Keratinocyte (primary cell): Measurements from ENCODE around the gene EPB41L4B. TPM values are rescaled to one million over a fixed set of nuclear protein-coding genes. Genes with fewer than 3 reads are reported as not detected.

Experiments
- DNase-seq: peaks from one replicate; pipeline ENCODE4 v3.0.0-alpha.2; 2011; ENCODE audit warnings: low read depth, missing footprints, low spot score
- FAIRE-seq: peaks from 2 replicates; lab custom pipeline; 2011; peaks lifted over from hg19 to GRCh38; lab: Jason Lieb, UNC
- H2AFZ ChIP-seq: 2 replicates; pipeline ENCODE4 v1.6.0; 2012; ENCODE audit warnings: low read length, control low read depth, inconsistent platforms; ENCODE audit not compliant: control insufficient read depth
- H3K27ac ChIP-seq: 2 replicates; pipeline ENCODE4 v1.5.1; 2011; ENCODE audit warnings: low read length; ENCODE audit not compliant: control insufficient read depth, insufficient read depth
- H3K27me3 ChIP-seq: 3 replicates; pipeline ENCODE4 v1.6.0; 2011; ENCODE audit warnings: low read length; ENCODE audit not compliant: control insufficient read depth, insufficient read depth; ENCODE audit errors: extremely low read depth
- H3K36me3 ChIP-seq, 2 experiments: 2 replicates in 1 of 2; 3 replicates in 1 of 2; pipeline ENCODE4 v1.5.1; 2011; ENCODE audit warnings: low read length in 2 of 2, mild to moderate bottlenecking in 1 of 2; ENCODE audit not compliant: control insufficient read depth in 2 of 2, insufficient read depth in 2 of 2; ENCODE audit errors: extremely low read depth in 1 of 2
- H3K4me1 ChIP-seq: 3 replicates; pipeline ENCODE4 v1.5.1; 2011; ENCODE audit warnings: low read length; ENCODE audit not compliant: control insufficient read depth, insufficient read depth; ENCODE audit errors: extremely low read depth
- H3K4me2 ChIP-seq: 3 replicates; pipeline ENCODE4 v1.6.0; 2011; ENCODE audit warnings: low read depth, low read length; ENCODE audit not compliant: control insufficient read depth, insufficient read depth; ENCODE audit errors: extremely low read depth
- H3K4me3 ChIP-seq, 3 experiments: fragments of 200-600 bp in 1 of 3; sonication (generic) in 1 of 3; 2 replicates in 2 of 3; 3 replicates in 1 of 3; pipeline ENCODE4 v1.5.1; 2011 to 2016; ENCODE audit warnings: low read length in 3 of 3, mild to moderate bottlenecking in 3 of 3, control low read depth in 2 of 3, inconsistent platforms in 1 of 3, low read depth in 1 of 3, mixed read lengths in 1 of 3, mixed run types in 1 of 3, moderate library complexity in 1 of 3; ENCODE audit not compliant: control insufficient read depth in 2 of 3, insufficient read depth in 2 of 3; ENCODE audit errors: extremely low read depth in 1 of 3
- H3K79me2 ChIP-seq: 2 replicates; pipeline ENCODE4 v1.6.0; 2012; ENCODE audit warnings: low read length; ENCODE audit not compliant: control insufficient read depth, insufficient read depth
- H3K9ac ChIP-seq: 3 replicates; pipeline ENCODE4 v1.6.0; 2011; ENCODE audit warnings: low read length; ENCODE audit not compliant: control insufficient read depth, insufficient read depth; ENCODE audit errors: extremely low read depth
- H3K9me1 ChIP-seq: 3 replicates; pipeline ENCODE4 v1.6.0; 2011; ENCODE audit warnings: low read length; ENCODE audit not compliant: control insufficient read depth, insufficient read depth; ENCODE audit errors: extremely low read depth
- H3K9me3 ChIP-seq: 2 replicates; pipeline ENCODE4 v1.5.1; 2012; ENCODE audit warnings: low read depth, low read length; ENCODE audit not compliant: control insufficient read depth
- H4K20me1 ChIP-seq: 3 replicates; pipeline ENCODE4 v1.6.0; 2011; ENCODE audit warnings: low read length; ENCODE audit not compliant: control insufficient read depth, insufficient read depth; ENCODE audit errors: extremely low read depth
- EZH2 ChIP-seq: IDR thresholded peaks from one replicate; pipeline ENCODE4 v1.6.1; 2012; ENCODE audit warnings: inconsistent platforms, mild to moderate bottlenecking, low read length, moderate library complexity
- dilution Hi-C: fragments of 300-500 bp; cut with MboI; formaldehyde crosslinking; loops from one replicate; pipeline ENCODE4 v1.7.0; 2020; ENCODE audit warnings: low sequenced_read_pairs; ENCODE audit not compliant: extremely low pct_ligation_motif_present
- polyA plus RNA-seq, 5 experiments: library from polyadenylated mRNA; depleted of rRNA in 3 of 5; stranded (reverse) in 3 of 5; stranded (forward) in 1 of 5; unstranded in 1 of 5; fragments of >200 nt; gene quantifications; 1 replicate in 1 of 5; 2 replicates in 3 of 5; 3 replicates in 1 of 5; pipeline versions ENCODE4 v1.2.1 to v1.2.3, GENCODE V29; 2011 to 2012; ENCODE audit warnings: missing spikeins in 2 of 5, low read depth in 1 of 5, low replicate concordance in 1 of 5
- TF ChIP-seq, protein P1 (sequence below), 3 experiments: IDR thresholded peaks in 1 of 3; conservative IDR thresholded peaks in 1 of 3; optimal IDR thresholded peaks in 1 of 3; 2 replicates in 2 of 3; 3 replicates in 1 of 3; pipeline versions ENCODE3 to v1.5.1; 2011; ENCODE audit warnings: low read length in 3 of 3, mild to moderate bottlenecking in 3 of 3, moderate library complexity in 2 of 3, control low read depth in 1 of 3, inconsistent platforms in 1 of 3; ENCODE audit not compliant: insufficient read depth in 2 of 3; ENCODE audit errors: extremely low read depth in 1 of 3

EPB41L4B gene
- polyA plus RNA-seq, 1 donor (not counting 4 experiments of a cell fraction or from before 2014, with no cell fraction given): 13.7 TPM

DNA sequence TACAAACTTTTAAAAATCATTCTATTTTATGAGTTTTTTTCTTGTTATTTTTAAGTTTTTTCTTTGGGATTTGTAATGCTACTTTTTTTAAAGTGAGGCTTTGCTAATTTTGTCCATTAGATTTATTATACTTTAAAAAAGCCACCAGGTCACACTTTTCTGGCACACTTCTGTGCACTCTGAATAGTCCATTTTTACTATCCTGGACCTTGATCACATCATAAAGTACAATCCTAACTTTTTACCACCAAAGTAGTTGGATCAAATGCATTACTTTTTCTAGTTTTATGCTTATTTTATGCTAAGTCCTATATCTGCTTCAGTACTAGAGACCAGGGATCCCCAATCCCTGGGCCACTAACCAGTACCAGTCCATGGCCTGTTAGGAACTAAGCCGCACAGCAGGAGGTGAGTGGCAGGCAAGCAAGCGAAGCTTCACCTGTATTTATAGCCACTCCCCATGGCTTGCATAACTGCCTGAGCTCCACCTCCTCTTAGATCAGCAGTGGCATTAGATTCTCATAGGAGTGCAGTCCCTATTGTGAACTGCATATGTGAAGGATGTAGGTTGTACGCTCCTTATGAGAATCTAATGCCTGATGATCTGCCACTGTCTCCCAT, 169.8 kb downstream of the EPB41L4B start:
- Histone ChIP-seq H3K9ac (no peak overlapping the region), H3K36me3 (no peaks in the 10 kb centered on the region), H3K9me3 (no peaks in the 10 kb centered on the region), H3K27me3 (no peaks in the 10 kb centered on the region), H2AFZ (no peak overlapping the region), H3K9me1 (no peaks in the 10 kb centered on the region), H4K20me1 (no peaks in the 10 kb centered on the region), H3K79me2 (no peaks in the 10 kb centered on the region), H3K27ac (no peak overlapping the region), H3K4me1 (no peaks in the 10 kb centered on the region), H3K4me3 (no peak overlapping the region), H3K4me2 (no peak overlapping the region)
- no peak for TF ChIP-seq EZH2
- TF ChIP-seq, protein P1, sequence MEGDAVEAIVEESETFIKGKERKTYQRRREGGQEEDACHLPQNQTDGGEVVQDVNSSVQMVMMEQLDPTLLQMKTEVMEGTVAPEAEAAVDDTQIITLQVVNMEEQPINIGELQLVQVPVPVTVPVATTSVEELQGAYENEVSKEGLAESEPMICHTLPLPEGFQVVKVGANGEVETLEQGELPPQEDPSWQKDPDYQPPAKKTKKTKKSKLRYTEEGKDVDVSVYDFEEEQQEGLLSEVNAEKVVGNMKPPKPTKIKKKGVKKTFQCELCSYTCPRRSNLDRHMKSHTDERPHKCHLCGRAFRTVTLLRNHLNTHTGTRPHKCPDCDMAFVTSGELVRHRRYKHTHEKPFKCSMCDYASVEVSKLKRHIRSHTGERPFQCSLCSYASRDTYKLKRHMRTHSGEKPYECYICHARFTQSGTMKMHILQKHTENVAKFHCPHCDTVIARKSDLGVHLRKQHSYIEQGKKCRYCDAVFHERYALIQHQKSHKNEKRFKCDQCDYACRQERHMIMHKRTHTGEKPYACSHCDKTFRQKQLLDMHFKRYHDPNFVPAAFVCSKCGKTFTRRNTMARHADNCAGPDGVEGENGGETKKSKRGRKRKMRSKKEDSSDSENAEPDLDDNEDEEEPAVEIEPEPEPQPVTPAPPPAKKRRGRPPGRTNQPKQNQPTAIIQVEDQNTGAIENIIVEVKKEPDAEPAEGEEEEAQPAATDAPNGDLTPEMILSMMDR (optimal IDR thresholded peaks at IDR 0.05 in 1 of 3, IDR thresholded peaks at IDR 0.05 in 1 of 3, conservative IDR thresholded peaks at IDR 0.05 in 1 of 3; ENCODE audit: extremely low read depth in 1 of 3, insufficient read depth in 2 of 3, low read length in 3 of 3): no peak
- DNase-seq (no peak), FAIRE-seq (no peak)
- dilution Hi-C loops: no loop called here

- H3K27me3 ChIP-seq: no peaks in the 10 kb centered on the region
- H3K9ac ChIP-seq: no peak overlapping the region
- no peak overlapping the region for H3K4me3 ChIP-seq
- no peaks in the 10 kb centered on the region for H4K20me1 ChIP-seq
- DNase-seq (no peak), FAIRE-seq (no peak)
- no peak overlapping the region for H3K27ac ChIP-seq
- H3K4me2 ChIP-seq: no peak overlapping the region
- H3K79me2 ChIP-seq: no peaks in the 10 kb centered on the region
- H3K9me1 ChIP-seq: no peaks in the 10 kb centered on the region
- no peaks in the 10 kb centered on the region for H3K36me3 ChIP-seq
- dilution Hi-C loops: no loop called here
- H3K9me3 ChIP-seq: no peaks in the 10 kb centered on the region
- TF ChIP-seq, protein P1 (optimal IDR thresholded peaks at IDR 0.05 in 1 of 3, IDR thresholded peaks at IDR 0.05 in 1 of 3, conservative IDR thresholded peaks at IDR 0.05 in 1 of 3; ENCODE audit: extremely low read depth in 1 of 3, insufficient read depth in 2 of 3, low read length in 3 of 3): no peak
- no peak for TF ChIP-seq EZH2
- H3K4me1 ChIP-seq: no peaks in the 10 kb centered on the region
- H2AFZ ChIP-seq: no peak overlapping the region
Measured at GRCh38 chr9:109149722-109150121, 171.1 kb downstream of the EPB41L4B start.
